Thoracic aorta (tissue), 2 donors: Measurements from ENCODE around the gene ZNF609. TPM values are rescaled to one million over a fixed set of nuclear protein-coding genes. Genes with fewer than 3 reads are reported as not detected.

Experiments
- ATAC-seq: fragments of 150-250 bp; one replicate; pipeline ENCODE4 v1.8.0; 2017; ENCODE audit warnings: low read depth; ENCODE audit not compliant: insufficient number of reproducible peaks, low FRiP score
- DNase-seq: peaks from one replicate; pipeline ENCODE4 v3.0.0-alpha.2; 2020; ENCODE audit warnings: low spot score
- H3K27ac ChIP-seq, 2 donors: fragments of 200-600 bp; sonication (generic); 1 replicate in 1 of 2; 2 replicates in 1 of 2; pipeline ENCODE4 v1.5.1; 2016; ENCODE audit warnings: mild to moderate bottlenecking in 2 of 2, moderate library complexity in 2 of 2
- H3K27me3 ChIP-seq: fragments of 200-600 bp; sonication (generic); replicated peaks from 2 replicates; pipeline ENCODE4 v1.6.0; 2016; ENCODE audit warnings: mild to moderate bottlenecking; ENCODE audit not compliant: insufficient read depth
- H3K36me3 ChIP-seq: fragments of 200-600 bp; sonication (generic); one replicate; pipeline ENCODE4 v1.5.1; 2016
- H3K4me1 ChIP-seq, 2 donors: fragments of 200-600 bp; sonication (generic); 1 replicate in 1 of 2; 2 replicates in 1 of 2; pipeline versions ENCODE4 v1.5.1 to v1.6.0; 2016; ENCODE audit warnings: low read depth in 2 of 2, mild to moderate bottlenecking in 1 of 2; ENCODE audit not compliant: control insufficient read depth in 1 of 2
- H3K4me3 ChIP-seq: fragments of 200-600 bp; sonication (generic); 2 replicates; pipeline ENCODE4 v1.5.1; 2016; ENCODE audit warnings: mild to moderate bottlenecking
- H3K9me3 ChIP-seq: fragments of 200-600 bp; sonication (generic); 2 replicates; pipeline ENCODE4 v1.5.1; 2016
- total RNA-seq, 2 donors: library from RNA; depleted of rRNA; stranded (reverse); fragments of >200 nt; gene quantifications; one replicate each; pipeline versions ENCODE4 v1.1.0 to v1.2.3, GENCODE V29; 2016
- TF ChIP-seq, protein P1 (sequence below): fragments of 200-600 bp; sonication (generic); IDR thresholded peaks from one replicate; pipeline ENCODE4 v1.5.1; 2019; ENCODE audit warnings: antibody characterized with exemption

Gene ZNF609
- total RNA-seq, 2 donors from 2014 or later = 25.2 to 38.8 TPM

DNA sequence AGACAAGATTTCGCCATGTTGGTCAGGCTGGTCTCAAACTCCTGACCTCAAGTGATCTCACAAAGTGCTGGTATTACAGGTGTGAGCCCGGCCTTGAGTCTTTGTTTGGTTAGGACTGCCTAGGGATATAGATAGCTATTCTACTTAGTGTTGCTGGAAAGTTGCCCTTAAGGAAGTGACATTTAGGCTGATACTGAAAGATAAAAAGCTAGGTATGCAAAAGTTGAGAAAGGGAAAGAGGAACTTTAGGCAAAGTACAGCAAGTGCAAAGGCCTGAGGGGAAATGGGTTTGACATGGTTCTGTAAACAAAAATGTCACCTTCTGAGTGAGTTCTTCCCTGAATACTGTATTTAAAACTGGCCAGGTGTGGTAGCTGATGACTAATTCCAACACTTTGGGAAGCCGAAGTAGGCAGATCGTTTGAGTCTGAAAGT lies 111.5 kb downstream of the ZNF609 start:
- DNase-seq = no peak
- H3K36me3 ChIP-seq = no peaks in the 10 kb centered on the region
- no peak overlapping the region for H3K27ac ChIP-seq
- ATAC-seq = no peak
- no peak overlapping the region for H3K4me3 ChIP-seq
- H3K4me1 ChIP-seq = peaks cover 12 to 14% of the 10 kb centered on the region in 2 donors
- H3K9me3 ChIP-seq = no peaks in the 10 kb centered on the region
- TF ChIP-seq, protein P1, sequence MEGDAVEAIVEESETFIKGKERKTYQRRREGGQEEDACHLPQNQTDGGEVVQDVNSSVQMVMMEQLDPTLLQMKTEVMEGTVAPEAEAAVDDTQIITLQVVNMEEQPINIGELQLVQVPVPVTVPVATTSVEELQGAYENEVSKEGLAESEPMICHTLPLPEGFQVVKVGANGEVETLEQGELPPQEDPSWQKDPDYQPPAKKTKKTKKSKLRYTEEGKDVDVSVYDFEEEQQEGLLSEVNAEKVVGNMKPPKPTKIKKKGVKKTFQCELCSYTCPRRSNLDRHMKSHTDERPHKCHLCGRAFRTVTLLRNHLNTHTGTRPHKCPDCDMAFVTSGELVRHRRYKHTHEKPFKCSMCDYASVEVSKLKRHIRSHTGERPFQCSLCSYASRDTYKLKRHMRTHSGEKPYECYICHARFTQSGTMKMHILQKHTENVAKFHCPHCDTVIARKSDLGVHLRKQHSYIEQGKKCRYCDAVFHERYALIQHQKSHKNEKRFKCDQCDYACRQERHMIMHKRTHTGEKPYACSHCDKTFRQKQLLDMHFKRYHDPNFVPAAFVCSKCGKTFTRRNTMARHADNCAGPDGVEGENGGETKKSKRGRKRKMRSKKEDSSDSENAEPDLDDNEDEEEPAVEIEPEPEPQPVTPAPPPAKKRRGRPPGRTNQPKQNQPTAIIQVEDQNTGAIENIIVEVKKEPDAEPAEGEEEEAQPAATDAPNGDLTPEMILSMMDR = no peak
- H3K27me3 ChIP-seq = no peaks in the 10 kb centered on the region

- no peak for ATAC-seq
- DNase-seq = no peak
- TF ChIP-seq, protein P1 = no peak
- no peaks in the 10 kb centered on the region for H3K36me3 ChIP-seq
- H3K4me1 ChIP-seq = peaks cover 12 to 14% of the 10 kb centered on the region in 2 donors
- H3K9me3 ChIP-seq = no peaks in the 10 kb centered on the region
- H3K27me3 ChIP-seq = no peaks in the 10 kb centered on the region
- H3K27ac ChIP-seq = no peak overlapping the region
- no peak overlapping the region for H3K4me3 ChIP-seq
Measured at GRCh38 chr15:64572856-64573255, 112.5 kb downstream of the ZNF609 start.

GRCh38 chr15:64574301-64575017 lies 114.1 kb downstream of the ZNF609 start:
- no peaks in the 10 kb centered on the region for H3K9me3 ChIP-seq
- H3K4me3 ChIP-seq = no peak overlapping the region
- peaks cover 8 to 12% of the 10 kb centered on the region in 2 donors for H3K4me1 ChIP-seq
- no peak overlapping the region for H3K27ac ChIP-seq
- no peaks in the 10 kb centered on the region for H3K36me3 ChIP-seq
- TF ChIP-seq, protein P1 = no peak
- ATAC-seq (no peak), DNase-seq (no peak)
- H3K27me3 ChIP-seq = no peaks in the 10 kb centered on the region

DNA sequence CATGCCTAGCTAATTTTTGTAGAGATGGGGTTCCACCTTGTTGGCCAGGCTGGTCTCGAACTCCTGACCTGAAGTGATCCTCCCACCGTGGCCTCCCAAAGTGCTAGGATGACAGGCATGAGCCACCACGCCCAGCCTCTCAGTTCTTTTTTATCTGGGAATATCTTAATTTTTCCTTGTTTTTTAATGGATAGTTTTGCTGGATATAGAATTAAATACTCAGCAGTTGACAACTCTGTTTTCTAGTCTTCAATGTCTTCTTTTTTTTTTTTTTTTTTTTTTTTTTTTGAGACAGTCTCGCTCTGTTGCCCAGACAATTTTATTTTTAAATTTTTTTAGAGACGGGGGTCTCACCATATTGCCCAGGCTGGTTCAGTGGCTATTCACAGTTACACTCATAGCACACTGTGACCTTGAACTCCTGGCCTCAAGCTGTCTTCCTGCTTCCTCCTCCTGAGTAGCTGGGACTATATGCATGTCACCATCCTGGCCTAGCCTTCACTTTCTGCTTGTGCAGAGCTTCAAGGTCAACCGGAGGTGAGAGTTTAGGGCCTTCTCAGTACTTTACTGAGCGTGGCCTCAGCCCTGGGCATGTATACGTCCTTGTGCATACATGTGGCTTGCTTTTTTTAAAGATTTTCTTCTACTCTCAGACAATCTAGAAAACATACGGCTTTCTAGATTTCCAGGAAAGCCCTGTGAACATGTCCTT lies 120.5 kb downstream of the ZNF609 start:
- ATAC-seq = no peak

GRCh38 chr15:64581408-64581761 lies 121.0 kb downstream of the ZNF609 start:
- Histone ChIP-seq H3K27ac (no peak overlapping the region), H3K27me3 (no peaks in the 10 kb centered on the region), H3K9me3 (peaks cover 8% of the 10 kb centered on the region), H3K36me3 (no peaks in the 10 kb centered on the region), H3K4me3 (no peak overlapping the region), H3K4me1 (no peaks in the 10 kb centered on the region)
- TF ChIP-seq, protein P1 = no peak
- DNase-seq (no peak), ATAC-seq (no peak)

More for the DNA sequence above, 120.5 kb downstream of the ZNF609 start:
- no peak overlapping the region for H3K4me3 ChIP-seq
- no peaks in the 10 kb centered on the region for H3K4me1 ChIP-seq
- DNase-seq = no peak
- H3K27me3 ChIP-seq = no peaks in the 10 kb centered on the region
- TF ChIP-seq, protein P1 = no peak
- H3K27ac ChIP-seq = no peak overlapping the region
- peaks cover 8% of the 10 kb centered on the region for H3K9me3 ChIP-seq
- H3K36me3 ChIP-seq = no peaks in the 10 kb centered on the region
